Heart right ventricle (tissue), 16 donors: Measurements from ENCODE around the gene SLC25A38. TPM values are rescaled to one million over a fixed set of nuclear protein-coding genes. Genes with fewer than 3 reads are reported as not detected.

Experiments used
- ATAC-seq, 8 donors: fragments of 200-7000 bp; cut with Tn5 transposase; one replicate each; pipeline ENCODE4 v1.9.1; 2020; ENCODE audit warnings: mild to moderate bottlenecking in 8 of 8, moderate library complexity in 8 of 8, moderate number of reproducible peaks in 1 of 8
- DNase-seq, 2 donors: peaks; one replicate each; pipeline ENCODE4 v3.0.0-alpha.2; 2020
- H3K27ac ChIP-seq, 10 donors: fragments of 200-600 bp; sonication (generic) in 2 of 10; one replicate each; pipeline versions ENCODE4 v1.5.0 to v1.8.0; 2020 to 2022; ENCODE audit warnings: mild to moderate bottlenecking in 3 of 10
- H3K27me3 ChIP-seq, 7 donors: fragments of 200-600 bp; one replicate each; pipeline ENCODE4 v1.8.0; 2021 to 2022; ENCODE audit warnings: mild to moderate bottlenecking in 2 of 7
- H3K36me3 ChIP-seq, 9 donors: fragments of 200-600 bp; sonication (generic) in 1 of 9; one replicate each; pipeline versions ENCODE4 v1.5.0 to v1.8.0; 2020 to 2022; ENCODE audit warnings: mild to moderate bottlenecking in 2 of 9
- H3K4me1 ChIP-seq, 9 donors: fragments of 200-600 bp; sonication (generic) in 1 of 9; one replicate each; pipeline versions ENCODE4 v1.5.0 to v1.8.0; 2020 to 2022; ENCODE audit warnings: mild to moderate bottlenecking in 4 of 9
- H3K4me3 ChIP-seq, 10 donors: fragments of 200-600 bp; sonication (generic) in 2 of 10; one replicate each; pipeline versions ENCODE4 v1.5.0 to v1.8.0; 2020 to 2022; ENCODE audit warnings: mild to moderate bottlenecking in 7 of 10, moderate library complexity in 2 of 10
- H3K9me3 ChIP-seq, 11 donors: fragments of 200-600 bp in 10 of 11; sonication (generic) in 2 of 11; one replicate each; pipeline versions ENCODE4 v1.5.0 to v1.8.0; 2013 to 2022; ENCODE audit warnings: mild to moderate bottlenecking in 2 of 11, control low read depth in 1 of 11, moderate library complexity in 1 of 11
- CTCF ChIP-seq, 9 donors: fragments of 200-600 bp; sonication (generic) in 2 of 9; IDR thresholded peaks; one replicate each; pipeline versions ENCODE4 v1.5.0 to v1.8.0; 2021 to 2022; ENCODE audit warnings: antibody characterized with exemption in 9 of 9, mild to moderate bottlenecking in 5 of 9, moderate library complexity in 1 of 9
- WGBS, 2 donors: extraction: QIAGEN DNeasy Blood & Tissue Kit; methylation state at CpG; one replicate each; pipeline ENCODE4 v1.1.7; 2013; ENCODE audit warnings: inconsistent platforms in 1 of 2; 5-methylcytosine and 5-hydroxymethylcytosine counted together
- intact Hi-C, 10 donors: fragments of 100-400 bp; cut with DNase I; formaldehyde crosslinking; loops; one replicate each; pipeline versions ENCODE4 v1.11.1 to v1.14.2; 2022
- polyA plus RNA-seq, 2 donors: library from polyadenylated mRNA; stranded (reverse); fragments of 200-250 nt; gene quantifications; one replicate each; pipeline ENCODE4 v1.2.3, GENCODE V29; 2013
- total RNA-seq, 10 donors: library from RNA; stranded (reverse); fragmentation: NEBNext Ultra II Directional in 3 of 10; extraction: Animal tissue kit (Norgen Biotek cat#: 25700) in 3 of 10; gene quantifications; one replicate each; pipeline versions ENCODE4 v1.2.1 to v1.2.4, GENCODE V29; 2021 to 2023
- donor health status: Arrhythmogenic right ventricular cardiomyopathy.
- donor health status: ischemic (EF 13 %, LVEDD 7.1; RV severe dilation, severe dysfunction).
- donor health status: healthy with polysubstance abuse.
- donor health status: DM: no; HTN: yes; CAD: no.
- donor health status: DM: no; HTN: no; CAD: no.
- donor health status: ischemic (EF 25% LVEDD 6.9; RV normal size, moderate dysfunction).
- donor health status: ischemic (EF 25% LVEDD 5.7; RV mildly dilated, moderate dysfunction).
- donor health status: healthy.
- donor health status: DM: yes; HTN: yes; CAD: no.
- donor health status: Ischemic cardiomyopathy.
- donor health status: ischemic (EF 35%, LVEDD 5.7; RV mildly dilated, moderate dysfunction).
- donor health status: nonischemic (EF 11% LVEDD 7.7; RV severe dilation, severe dysfunction).
- donor health status: DM: yes; HTN: yes; CAD: no.
- donor health status: PGD.
- donor health status: ischemic (EF 29% LVEDD 5.4; RV normal size, mild dysfunction).
- donor health status: nonischemic (EF 23%, LVEDD 6.1; RV moderate dilation, normal function).

SLC25A38 gene
- total and polyA plus RNA-seq, 12 donors: 9.7 to 25.8 (median 19.2) TPM

- no peaks in the 10 kb centered on the region for H3K27me3 ChIP-seq
- intact Hi-C loops: loop anchor here in 3 of 10 donors (10.0 kb wide), 3 partner anchors 241 to 281 kb away; partner anchors contain the start of genes GORASP1 (in 1 of the 3) and TTC21A (in 1 of the 3)
- 72 to 77% methylated on average over 9 of the region's 9 CpGs for WGBS, 2 donors
- no peak overlapping the region for H3K4me3 ChIP-seq
- no peaks in the 10 kb centered on the region for H3K9me3 ChIP-seq
- peaks cover 10 to 46% (median 23%) of the 10 kb centered on the region in 9 donors for H3K4me1 ChIP-seq
- no peak for ATAC-seq
- peaks cover 0 to 16% (median 9%) of the 10 kb centered on the region in 9 donors for H3K36me3 ChIP-seq
- DNase-seq: no peak
- no peak for TF ChIP-seq CTCF (IDR thresholded peaks at IDR 0.05)
- H3K27ac ChIP-seq: no peak overlapping the region
Measured at GRCh38 chr3:39385456-39386090, 2.4 kb downstream of the SLC25A38 start.

GRCh38 chr3:39386318-39386717 lies 3.1 kb downstream of the SLC25A38 start:
- DNase-seq (no peak), ATAC-seq (no peak)
- Histone ChIP-seq H3K4me3 (no peak overlapping the region), H3K27me3 (no peaks in the 10 kb centered on the region), H3K9me3 (no peaks in the 10 kb centered on the region), H3K4me1 (peaks cover 10 to 46% (median 23%) of the 10 kb centered on the region in 9 donors), H3K36me3 (peaks cover 0 to 24% (median 14%) of the 10 kb centered on the region in 9 donors), H3K27ac (no peak overlapping the region)
- intact Hi-C loops: loop anchor here in 3 of 10 donors (10.0 kb wide), 3 partner anchors 242 to 282 kb away; partner anchors contain the start of genes GORASP1 (in 1 of the 3) and TTC21A (in 1 of the 3)
- TF ChIP-seq CTCF (IDR thresholded peaks at IDR 0.05): no peak
- 75 to 79% methylated on average over 5 of the region's 5 CpGs for WGBS, 2 donors

- Histone ChIP-seq H3K27ac (no peak overlapping the region), H3K9me3 (no peaks in the 10 kb centered on the region), H3K4me3 (no peak overlapping the region), H3K36me3 (peaks cover 0 to 36% (median 23%) of the 10 kb centered on the region in 9 donors), H3K4me1 (peaks cover 10 to 45% (median 23%) of the 10 kb centered on the region in 9 donors), H3K27me3 (no peaks in the 10 kb centered on the region)
- no peak for DNase-seq
- TF ChIP-seq CTCF (IDR thresholded peaks at IDR 0.05): no peak
- no peak for ATAC-seq
- intact Hi-C loops: loop anchor here in 3 of 10 donors (10.0 kb wide), 3 partner anchors 243 to 283 kb away; partner anchors contain the start of genes GORASP1 (in 1 of the 3) and TTC21A (in 1 of the 3)
- 43 to 57% methylated on average over 1 of the region's 1 CpG for WGBS, 2 donors
Measured at GRCh38 chr3:39387411-39387975, 4.3 kb downstream of the SLC25A38 start.

GRCh38 chr3:39388153-39388552 lies 5.0 kb downstream of the SLC25A38 start:
- Histone ChIP-seq H3K4me3 (no peak overlapping the region), H3K27ac (no peak overlapping the region), H3K9me3 (no peaks in the 10 kb centered on the region), H3K36me3 (peaks cover 0 to 42% (median 28%) of the 10 kb centered on the region in 9 donors), H3K4me1 (peaks cover 6 to 40% (median 19%) of the 10 kb centered on the region in 9 donors), H3K27me3 (no peaks in the 10 kb centered on the region)
- intact Hi-C loops: loop anchor here in 3 of 10 donors (10.0 kb wide), 3 partner anchors 243 to 283 kb away; partner anchors contain the start of genes GORASP1 (in 1 of the 3) and TTC21A (in 1 of the 3)
- TF ChIP-seq CTCF (IDR thresholded peaks at IDR 0.05): no peak
- no peak for DNase-seq
- whole genome bisulfite sequencing, 2 donors: 81 to 87% methylated on average over 2 of the region's 2 CpGs
- ATAC-seq: no peak
